ENCODE data around the gene CDHR3.

CDHR3 gene

GRCh38 chr7:105940109-105940508 lies 23.0 kb upstream of the CDHR3 start:
- H3K4me1 ChIP-seq (ENCODE audit: low read depth, poor library complexity, severe bottlenecking), result no peaks in the 10 kb centered on the region
- no peaks in the 10 kb centered on the region for H3K79me2 ChIP-seq (ENCODE audit: insufficient read depth, low read depth)

GRCh38 chr7:105941596-105941995 lies 21.5 kb upstream of the CDHR3 start:
- no peak overlapping the region for H2AFZ ChIP-seq (ENCODE audit: low read depth)
- no peaks in the 10 kb centered on the region for H3K79me2 ChIP-seq (ENCODE audit: insufficient read depth, low read depth)
- no peaks in the 10 kb centered on the region for H3K36me3 ChIP-seq (ENCODE audit: insufficient read depth)
- H3K9ac ChIP-seq, result no peak overlapping the region
- no peaks in the 10 kb centered on the region for H4K20me1 ChIP-seq (ENCODE audit: insufficient read depth)
- no peaks in the 10 kb centered on the region for H3K4me1 ChIP-seq (ENCODE audit: low read depth, poor library complexity, severe bottlenecking)
- no peaks in the 10 kb centered on the region; the same call in 1 of the 2 replicates for H3K27me3 ChIP-seq (ENCODE audit: insufficient read depth, low read depth)
- H3K4me3 ChIP-seq (IDR thresholded peaks at IDR 0.05; ENCODE audit: insufficient read depth, low read depth, low read length), result no peak overlapping the region
- no peak for TF ChIP-seq CTCF (conservative IDR thresholded peaks at IDR 0.05; ENCODE audit: low read depth, low read length)
- H3K4me2 ChIP-seq, result no peak overlapping the region
- no peak overlapping the region for H3K27ac ChIP-seq

More at GRCh38 chr7:105940109-105940508, 23.0 kb upstream of the CDHR3 start:
- Histone ChIP-seq H3K27me3 (ENCODE audit: insufficient read depth, low read depth) (no peaks in the 10 kb centered on the region; the same call in 1 of the 2 replicates), H4K20me1 (ENCODE audit: insufficient read depth) (no peaks in the 10 kb centered on the region), H3K4me2 (no peak overlapping the region), H2AFZ (ENCODE audit: low read depth) (no peak overlapping the region), H3K27ac (no peak overlapping the region), H3K9ac (no peak overlapping the region), H3K36me3 (ENCODE audit: insufficient read depth) (no peaks in the 10 kb centered on the region), H3K4me3 (IDR thresholded peaks at IDR 0.05; ENCODE audit: insufficient read depth, low read depth, low read length) (no peak overlapping the region)
- TF ChIP-seq CTCF (conservative IDR thresholded peaks at IDR 0.05; ENCODE audit: low read depth, low read length), result no peak

- no peaks in the 10 kb centered on the region for H3K79me2 ChIP-seq (ENCODE audit: insufficient read depth, low read depth)
- no peak for TF ChIP-seq CTCF (conservative IDR thresholded peaks at IDR 0.05; ENCODE audit: low read depth, low read length)
Observed at GRCh38 chr7:105943486-105943885, 19.6 kb upstream of the CDHR3 start.

GRCh38 chr7:105945848-105946247 lies 17.2 kb upstream of the CDHR3 start:
- no peak overlapping the region for H2AFZ ChIP-seq (ENCODE audit: low read depth)
- H3K4me1 ChIP-seq (ENCODE audit: low read depth, poor library complexity, severe bottlenecking), result no peaks in the 10 kb centered on the region
- H3K79me2 ChIP-seq (ENCODE audit: insufficient read depth, low read depth), result no peaks in the 10 kb centered on the region
- H3K4me3 ChIP-seq (IDR thresholded peaks at IDR 0.05; ENCODE audit: insufficient read depth, low read depth, low read length), result no peak overlapping the region
- H3K27me3 ChIP-seq (ENCODE audit: insufficient read depth, low read depth), result no peaks in the 10 kb centered on the region
- no peak overlapping the region for H3K27ac ChIP-seq
- no peak overlapping the region for H3K9ac ChIP-seq
- H3K4me2 ChIP-seq, result no peak overlapping the region
- no peaks in the 10 kb centered on the region for H3K36me3 ChIP-seq (ENCODE audit: insufficient read depth)
- TF ChIP-seq CTCF (conservative IDR thresholded peaks at IDR 0.05; ENCODE audit: low read depth, low read length), result no peak
- no peaks in the 10 kb centered on the region for H4K20me1 ChIP-seq (ENCODE audit: insufficient read depth)

More at GRCh38 chr7:105943486-105943885, 19.6 kb upstream of the CDHR3 start:
- Histone ChIP-seq H2AFZ (ENCODE audit: low read depth) (no peak overlapping the region), H3K27me3 (ENCODE audit: insufficient read depth, low read depth) (no peaks in the 10 kb centered on the region), H3K4me2 (no peak overlapping the region), H3K4me3 (IDR thresholded peaks at IDR 0.05; ENCODE audit: insufficient read depth, low read depth, low read length) (no peak overlapping the region), H3K27ac (no peak overlapping the region), H3K9ac (no peak overlapping the region), H4K20me1 (ENCODE audit: insufficient read depth) (no peaks in the 10 kb centered on the region), H3K4me1 (ENCODE audit: low read depth, poor library complexity, severe bottlenecking) (no peaks in the 10 kb centered on the region), H3K36me3 (ENCODE audit: insufficient read depth) (no peaks in the 10 kb centered on the region)
